ENCODE results near the gene RFX6. TPM values are rescaled to one million over a fixed set of nuclear protein-coding genes. Genes with fewer than 3 reads are reported as not detected.

Gene RFX6
- total RNA-seq, 2 experiments from 2014 or later = not detected

- CTCF ChIA-PET = no interaction called here
- H3K27me3 Mint-ChIP-seq = peaks cover 5% of the 10 kb centered on the region
Observed at GRCh38 chr6:116975600-116975999, 98.6 kb downstream of the RFX6 start.

DNA sequence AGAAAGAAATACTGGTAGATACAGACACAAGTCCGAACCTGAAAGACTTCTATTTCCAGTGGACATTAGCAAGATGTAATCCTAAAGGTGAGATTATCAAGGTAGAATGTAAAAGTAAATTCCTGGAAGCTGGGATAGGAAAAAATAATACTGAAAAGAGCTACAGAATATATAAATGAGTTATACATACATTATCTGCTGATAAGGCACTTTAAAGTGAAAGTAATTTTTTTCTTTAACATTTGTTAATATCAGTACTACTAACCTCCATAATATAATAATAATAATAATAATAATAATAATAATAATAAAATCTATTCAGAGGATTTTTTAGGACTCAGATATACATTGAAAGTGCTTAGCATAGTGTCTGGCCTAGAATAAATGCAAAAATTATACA, 102.5 kb downstream of the RFX6 start:
- Histone ChIP-seq H3K27ac (ENCODE audit: low read depth in 1 of 2, low read length in 2 of 2) (no peak overlapping the region), H3K9me3 (ENCODE audit: control insufficient read depth in 1 of 2, insufficient read depth in 1 of 2, low read length in 2 of 2) (no peaks in the 10 kb centered on the region), H3K4me1 (ENCODE audit: insufficient read depth, low read length) (no peaks in the 10 kb centered on the region), H3K4me3 (ENCODE audit: low read length) (no peak overlapping the region), H3K36me3 (ENCODE audit: insufficient read depth, low read length) (no peaks in the 10 kb centered on the region), H3K27me3 (ENCODE audit: control insufficient read depth in 1 of 2, insufficient read depth in 2 of 2, low read length in 2 of 2) (no peaks in the 10 kb centered on the region)
- Mint-ChIP-seq H3K4me1 (ENCODE audit: low read depth) (no peaks in the 10 kb centered on the region), H3K4me3 (no peak overlapping the region), H3K36me3 (ENCODE audit: low read depth) (no peaks in the 10 kb centered on the region), H3K27ac (no peak overlapping the region), H3K27me3 (peaks cover 5% of the 10 kb centered on the region), H3K9me3 (peaks cover 6% of the 10 kb centered on the region)
- ChIA-PET CTCF (no interaction called here), POLR2A (no interaction called here)
- no peak for TF ChIP-seq CTCF (IDR thresholded peaks at IDR 0.05)
- intact Hi-C loops (cut with DNase I, micrococcal nuclease) = no loop called here
- no peak for DNase-seq
- no peak for ATAC-seq (ENCODE audit: poor library complexity)

More at GRCh38 chr6:116975600-116975999, 98.6 kb downstream of the RFX6 start:
- Mint-ChIP-seq H3K9me3 (no peaks in the 10 kb centered on the region), H3K4me3 (no peak overlapping the region), H3K27ac (no peak overlapping the region), H3K36me3 (ENCODE audit: low read depth) (no peaks in the 10 kb centered on the region), H3K4me1 (ENCODE audit: low read depth) (no peaks in the 10 kb centered on the region)
- Histone ChIP-seq H3K27me3 (ENCODE audit: control insufficient read depth in 1 of 2, insufficient read depth in 2 of 2, low read length in 2 of 2) (no peaks in the 10 kb centered on the region), H3K4me3 (ENCODE audit: low read length) (no peak overlapping the region), H3K4me1 (ENCODE audit: insufficient read depth, low read length) (no peaks in the 10 kb centered on the region), H3K9me3 (ENCODE audit: control insufficient read depth in 1 of 2, insufficient read depth in 1 of 2, low read length in 2 of 2) (no peaks in the 10 kb centered on the region), H3K36me3 (ENCODE audit: insufficient read depth, low read length) (no peaks in the 10 kb centered on the region), H3K27ac (ENCODE audit: low read depth in 1 of 2, low read length in 2 of 2) (no peak overlapping the region)
- TF ChIP-seq CTCF (IDR thresholded peaks at IDR 0.05) = no peak
- intact Hi-C loops (cut with DNase I, micrococcal nuclease) = no loop called here
- DNase-seq = no peak
- ATAC-seq (ENCODE audit: poor library complexity) = no peak
- POLR2A ChIA-PET = no interaction called here

Other genes with a start within 250 kb of the RFX6 start
- 10 to 100 TPM; 14.2 to 14.9 TPM for gene ZUP1, start 208.5 kb upstream of the RFX6 start, total RNA-seq
- 10 to 100 TPM; 60.0 to 66.0 TPM for gene KPNA5, start 196.0 kb upstream of the RFX6 start, total RNA-seq
- not detected for gene FAM162B, start 111.5 kb upstream of the RFX6 start, total RNA-seq
- not detected for gene GPRC6A, start 48.2 kb upstream of the RFX6 start, total RNA-seq